GM12878 (cell line): ENCODE measurements around the gene SLC19A1. TPM values are rescaled to one million over a fixed set of nuclear protein-coding genes. Genes with fewer than 3 reads are reported as not detected.

Experiments
- BCL3 ChIP-seq: IDR thresholded peaks from 2 replicates; pipeline ENCODE4 v1.6.1; 2011; ENCODE audit warnings: borderline replicate concordance, low read depth, mild to moderate bottlenecking, moderate library complexity, low read length; ENCODE audit not compliant: insufficient read depth, poor library complexity, severe bottlenecking
- RBBP5 ChIP-seq: fragments of 200-600 bp; sonication (generic); conservative IDR thresholded peaks from 2 replicates; pipeline ENCODE4 v1.6.1; 2016
- SKIL ChIP-seq: fragments of 450-650 bp; IDR thresholded peaks from 2 replicates; pipeline ENCODE4 v1.6.1; 2017; ENCODE audit warnings: mild to moderate bottlenecking, low read depth, inconsistent platforms; ENCODE audit not compliant: poor library complexity, severe bottlenecking
- ZNF592 ChIP-seq: fragments of 450-650 bp; IDR thresholded peaks from 2 replicates; pipeline ENCODE4 v1.6.1; 2017; ENCODE audit warnings: mild to moderate bottlenecking, moderate library complexity
- polyA plus RNA-seq, 11 experiments: library from polyadenylated mRNA; depleted of rRNA in 4 of 11; unstranded in 6 of 11; stranded (reverse) in 5 of 11; fragments of >200 nt; fragmentation: Nextera tagmentation in 4 of 11; fragmentation: Illumina TruSeq in 1 of 11; extraction: Ambion mirVana in 4 of 11; extraction: Trizol in 1 of 11; gene quantifications; 1 replicate in 1 of 11; 2 replicates in 10 of 11; pipeline versions ENCODE4 v1.2.1 to v1.2.3, GENCODE V29; 2011 to 2016; ENCODE audit warnings: inconsistent platforms in 2 of 11, missing spikeins in 2 of 11, low read depth in 1 of 11
- total RNA-seq, 4 experiments: library from RNA; depleted of rRNA in 3 of 4; stranded (reverse); fragments of >200 nt in 3 of 4; fragmentation: Illumina TruSeq in 1 of 4; extraction: Trizol in 1 of 4; gene quantifications; 2 replicates each; pipeline versions ENCODE4 v1.2.1 to v1.2.3, GENCODE V29; 2013 to 2021

SLC19A1 gene
- total and polyA plus RNA-seq, 10 of the 15 experiments (the other 5 are each of a cell fraction or from before 2014, with no cell fraction given), result 0.42 to 49.7 (median 12.2) TPM

GRCh38 chr21:45555251-45555556, 13.0 kb upstream of the SLC19A1 start (continued):
- TF ChIP-seq ZNF592, result no peak
- no peak for TF ChIP-seq BCL3
- no peak for TF ChIP-seq RBBP5
- no peak for TF ChIP-seq SKIL
